C4-2B (cell line): Measurements from ENCODE around the gene GNG4.
A peak's percentile ranks its signal among the peaks of the same experiment; 100 is the strongest.

Experiments
- CTCF ChIP-seq: fragments of 450-650 bp; conservative IDR thresholded peaks from 2 replicates; pipeline ENCODE4 v1.5.1; 2017; ENCODE audit warnings: mild to moderate bottlenecking
- ZFX ChIP-seq: fragments of 450-650 bp; IDR thresholded peaks from 2 replicates; pipeline ENCODE4 v1.6.1; 2017

- TF ChIP-seq CTCF (peak; percentile 97), ZFX (no peak)
These were observed 144.9 kb downstream of the GNG4 start for GRCh38 chr1:235504494-235505222.
